Activated CD8-positive, alpha-beta memory T cell treated with anti-CD3 and anti-CD28 coated beads, Interleukin-2, amount 50 U/mL, for 4 hours (primary cell): ENCODE data around the gene SIK2.

Source experiments
- DNase-seq: peaks from one replicate; pipeline ENCODE4 v3.0.0-alpha.2; 2020

SIK2 gene

GRCh38 chr11:111660822-111661221 is 58.6 kb downstream of the SIK2 start:
- no peak for DNase-seq

- DNase-seq, result no peak
Observed at GRCh38 chr11:111663820-111664219, 61.6 kb downstream of the SIK2 start.

- no peak for DNase-seq
Observed at GRCh38 chr11:111665777-111666176, 63.5 kb downstream of the SIK2 start.

- DNase-seq, result no peak
Observed at GRCh38 chr11:111668980-111669379, 66.7 kb downstream of the SIK2 start.

- no peak for DNase-seq
Observed at GRCh38 chr11:111671383-111671782, 69.1 kb downstream of the SIK2 start.

GRCh38 chr11:111672949-111673348 is 70.7 kb downstream of the SIK2 start:
- no peak for DNase-seq

- DNase-seq, result no peak
Observed at GRCh38 chr11:111674941-111675340, 72.7 kb downstream of the SIK2 start.

GRCh38 chr11:111675891-111676290 is 73.6 kb downstream of the SIK2 start:
- DNase-seq, result no peak

- no peak for DNase-seq
Observed at GRCh38 chr11:111676878-111677585, 74.8 kb downstream of the SIK2 start.

GRCh38 chr11:111680486-111681175 is 78.4 kb downstream of the SIK2 start:
- no peak for DNase-seq

- DNase-seq, result no peak
Observed at GRCh38 chr11:111683806-111684205, 81.6 kb downstream of the SIK2 start.

GRCh38 chr11:111684251-111684650 is 82.0 kb downstream of the SIK2 start:
- no peak for DNase-seq

GRCh38 chr11:111688013-111688412 is 85.8 kb downstream of the SIK2 start:
- no peak for DNase-seq

- DNase-seq, result no peak
Observed at GRCh38 chr11:111691176-111691575, 88.9 kb downstream of the SIK2 start.

- no peak for DNase-seq
Observed at GRCh38 chr11:111691741-111692140, 89.5 kb downstream of the SIK2 start.

GRCh38 chr11:111693224-111693937 is 91.1 kb downstream of the SIK2 start:
- DNase-seq, result no peak

GRCh38 chr11:111694851-111695250 is 92.6 kb downstream of the SIK2 start:
- DNase-seq, result no peak

GRCh38 chr11:111696556-111696955 is 94.3 kb downstream of the SIK2 start:
- DNase-seq, result no peak

- DNase-seq, result no peak
Observed at GRCh38 chr11:111697933-111698371, 95.7 kb downstream of the SIK2 start.

GRCh38 chr11:111698852-111699559 is 96.8 kb downstream of the SIK2 start:
- no peak for DNase-seq

GRCh38 chr11:111699579-111700156 is 97.4 kb downstream of the SIK2 start:
- no peak for DNase-seq

- no peak for DNase-seq
Observed at GRCh38 chr11:111700162-111700561, 97.9 kb downstream of the SIK2 start.

- DNase-seq, result no peak
Observed at GRCh38 chr11:111702623-111703022, 100.4 kb downstream of the SIK2 start.
